Suprapubic skin (tissue), 4 donors: ENCODE measurements around the gene CDKL1.

Source experiments
- POLR2A ChIP-seq, 2 donors: fragments of 450-650 bp; IDR thresholded peaks; one replicate each; pipeline ENCODE4 v1.6.1; 2017; ENCODE audit warnings: antibody characterized with exemption in 2 of 2, mild to moderate bottlenecking in 2 of 2, moderate library complexity in 2 of 2
- POLR2AphosphoS5 ChIP-seq, 3 donors: sonication (generic); formaldehyde crosslinking; IDR thresholded peaks; one replicate each; pipeline ENCODE4 v1.6.1; 2017; ENCODE audit warnings: antibody characterized with exemption in 3 of 3
- TF ChIP-seq, protein P1 (sequence below), 2 donors: fragments of 200-600 bp in 1 of 2; fragments of 450-650 bp in 1 of 2; sonication (generic) in 1 of 2; IDR thresholded peaks; one replicate each; pipeline ENCODE4 v1.5.1; 2016 to 2019; ENCODE audit warnings: antibody characterized with exemption in 2 of 2, mild to moderate bottlenecking in 1 of 2, moderate library complexity in 1 of 2

- TF ChIP-seq, protein P1, sequence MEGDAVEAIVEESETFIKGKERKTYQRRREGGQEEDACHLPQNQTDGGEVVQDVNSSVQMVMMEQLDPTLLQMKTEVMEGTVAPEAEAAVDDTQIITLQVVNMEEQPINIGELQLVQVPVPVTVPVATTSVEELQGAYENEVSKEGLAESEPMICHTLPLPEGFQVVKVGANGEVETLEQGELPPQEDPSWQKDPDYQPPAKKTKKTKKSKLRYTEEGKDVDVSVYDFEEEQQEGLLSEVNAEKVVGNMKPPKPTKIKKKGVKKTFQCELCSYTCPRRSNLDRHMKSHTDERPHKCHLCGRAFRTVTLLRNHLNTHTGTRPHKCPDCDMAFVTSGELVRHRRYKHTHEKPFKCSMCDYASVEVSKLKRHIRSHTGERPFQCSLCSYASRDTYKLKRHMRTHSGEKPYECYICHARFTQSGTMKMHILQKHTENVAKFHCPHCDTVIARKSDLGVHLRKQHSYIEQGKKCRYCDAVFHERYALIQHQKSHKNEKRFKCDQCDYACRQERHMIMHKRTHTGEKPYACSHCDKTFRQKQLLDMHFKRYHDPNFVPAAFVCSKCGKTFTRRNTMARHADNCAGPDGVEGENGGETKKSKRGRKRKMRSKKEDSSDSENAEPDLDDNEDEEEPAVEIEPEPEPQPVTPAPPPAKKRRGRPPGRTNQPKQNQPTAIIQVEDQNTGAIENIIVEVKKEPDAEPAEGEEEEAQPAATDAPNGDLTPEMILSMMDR (IDR thresholded peaks at IDR 0.05): no peak
- no peak for TF ChIP-seq POLR2A (IDR thresholded peaks at IDR 0.05)
- no peak for TF ChIP-seq POLR2AphosphoS5 (IDR thresholded peaks at IDR 0.05)
Observed at GRCh38 chr14:50400461-50400860, 3.8 kb upstream of the CDKL1 start.
